OCI-LY3 (cell line): ENCODE measurements around the gene GUCY1A1.

Experiments
- H2AFZ ChIP-seq: fragments of 200-600, 300-600 bp; shearing (Covaris generic); 2 replicates; pipeline ENCODE4 v1.6.0; 2014; ENCODE audit warnings: antibody characterized with exemption, low read depth, low read length
- H3K27ac ChIP-seq: fragments of 200-600, 300-600 bp; sonication (generic); 2 replicates; pipeline ENCODE4 v1.5.1; 2014; ENCODE audit warnings: mild to moderate bottlenecking, low read length, moderate library complexity, mixed read lengths
- H3K27me3 ChIP-seq: fragments of 200-600, 300-600 bp; sonication (generic); 2 replicates; pipeline ENCODE4 v1.6.1; 2014; ENCODE audit warnings: low read depth, low read length, mixed read lengths
- H3K36me3 ChIP-seq: fragments of 200-600, 300-600 bp; sonication (generic); replicated peaks from 2 replicates; pipeline ENCODE3; 2014; ENCODE audit warnings: low read depth, low read length, mixed read lengths
- H3K4me1 ChIP-seq: fragments of 300-600, 200-600 bp; sonication (generic); 2 replicates; pipeline ENCODE4 v1.6.1; 2014; ENCODE audit warnings: low read length, mixed read lengths
- H3K4me2 ChIP-seq: fragments of 200-600, 300-600 bp; sonication (generic); 2 replicates; pipeline ENCODE4 v1.6.1; 2014; ENCODE audit warnings: low read length, mixed read lengths
- H3K4me3 ChIP-seq: fragments of 300-600, 200-600 bp; sonication (generic); 2 replicates; pipeline ENCODE4 v1.5.1; 2014; ENCODE audit warnings: antibody characterized with exemption, mild to moderate bottlenecking, low read length, moderate library complexity
- H3K79me2 ChIP-seq: fragments of 300-600, 200-600 bp; shearing (Covaris generic); 2 replicates; pipeline ENCODE4 v1.6.1; 2014; ENCODE audit warnings: mild to moderate bottlenecking, low read length, mixed read lengths
- H3K9ac ChIP-seq: fragments of 300-600, 200-600 bp; shearing (Covaris generic); 2 replicates; pipeline ENCODE4 v1.6.0; 2014; ENCODE audit warnings: mild to moderate bottlenecking, low read length, moderate library complexity
- H3K9me3 ChIP-seq: fragments of 200-600, 300-600 bp; shearing (Covaris generic); 2 replicates; pipeline ENCODE4 v1.6.1; 2014; ENCODE audit warnings: low read length, mixed read lengths; ENCODE audit not compliant: insufficient read depth
- H4K20me1 ChIP-seq: fragments of 200-600, 300-600 bp; sonication (generic); 2 replicates; pipeline ENCODE4 v1.6.1; 2016; ENCODE audit warnings: low read length, mixed read lengths; ENCODE audit not compliant: insufficient read depth
- CTCF ChIP-seq: fragments of 200-600, 300-600 bp; sonication (generic); IDR thresholded peaks from 2 replicates; pipeline ENCODE4 v1.5.1; 2014; ENCODE audit warnings: antibody characterized with exemption, low read length, low read depth
- EZH2phosphoT487 ChIP-seq: fragments of 200-600 bp; shearing (Covaris generic); IDR thresholded peaks from 2 replicates; pipeline ENCODE4 v1.6.1; 2018; ENCODE audit warnings: antibody characterized with exemption, mixed run types, low read depth

Gene GUCY1A1

DNA sequence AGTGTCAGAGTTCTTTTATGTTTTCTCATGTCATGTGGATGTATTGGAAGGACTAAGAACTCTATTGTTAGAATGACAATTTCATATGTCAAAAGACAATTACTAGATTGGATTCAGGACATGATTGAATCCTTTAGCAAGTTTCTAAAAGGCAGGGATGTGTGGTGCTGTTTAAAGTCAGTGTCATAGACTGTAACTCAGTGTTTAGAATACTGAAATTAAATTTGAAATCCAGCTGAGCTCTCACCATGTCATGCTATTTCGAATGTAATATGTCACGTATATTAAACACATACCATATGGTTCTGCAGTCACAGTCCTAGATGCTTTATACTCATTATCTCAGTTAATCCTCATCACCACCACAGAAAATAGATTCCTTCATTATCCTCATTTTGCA lies 100.0 kb downstream of the GUCY1A1 start:
- Histone ChIP-seq H3K4me3 (no peak overlapping the region), H3K4me1 (peaks cover 8% of the 10 kb centered on the region), H3K27me3 (no peaks in the 10 kb centered on the region), H3K9ac (no peak overlapping the region), H3K27ac (no peak overlapping the region), H4K20me1 (no peaks in the 10 kb centered on the region), H3K9me3 (no peaks in the 10 kb centered on the region), H3K36me3 (no peaks in the 10 kb centered on the region), H3K79me2 (no peaks in the 10 kb centered on the region), H3K4me2 (no peak overlapping the region), H2AFZ (no peak overlapping the region)
- TF ChIP-seq EZH2phosphoT487 (no peak), CTCF (no peak)

DNA sequence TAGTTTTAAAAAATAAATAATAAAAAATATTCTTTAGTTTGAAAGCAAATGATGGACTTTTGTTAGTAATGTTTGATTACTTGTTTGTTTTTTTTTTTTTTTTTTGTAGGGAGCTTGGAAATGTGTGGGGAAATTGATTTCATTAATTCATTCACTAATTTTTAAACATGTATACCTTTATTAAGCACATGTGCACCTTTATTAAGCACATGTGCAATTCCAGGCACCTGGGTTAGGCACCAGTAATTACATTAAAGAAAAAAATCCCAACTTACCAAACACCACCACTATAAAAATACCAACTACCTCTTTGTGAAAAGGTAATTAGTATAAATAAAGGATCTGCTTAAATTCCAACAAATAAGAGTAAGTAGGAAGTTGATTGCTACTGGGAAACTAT lies 101.7 kb downstream of the GUCY1A1 start:
- Histone ChIP-seq H4K20me1 (no peaks in the 10 kb centered on the region), H2AFZ (no peak overlapping the region), H3K4me3 (no peak overlapping the region), H3K36me3 (no peaks in the 10 kb centered on the region), H3K4me2 (no peak overlapping the region), H3K4me1 (peaks cover 8% of the 10 kb centered on the region), H3K9me3 (no peaks in the 10 kb centered on the region), H3K79me2 (no peaks in the 10 kb centered on the region), H3K27ac (no peak overlapping the region), H3K9ac (no peak overlapping the region), H3K27me3 (no peaks in the 10 kb centered on the region)
- TF ChIP-seq CTCF, result no peak
- TF ChIP-seq EZH2phosphoT487, result no peak

DNA sequence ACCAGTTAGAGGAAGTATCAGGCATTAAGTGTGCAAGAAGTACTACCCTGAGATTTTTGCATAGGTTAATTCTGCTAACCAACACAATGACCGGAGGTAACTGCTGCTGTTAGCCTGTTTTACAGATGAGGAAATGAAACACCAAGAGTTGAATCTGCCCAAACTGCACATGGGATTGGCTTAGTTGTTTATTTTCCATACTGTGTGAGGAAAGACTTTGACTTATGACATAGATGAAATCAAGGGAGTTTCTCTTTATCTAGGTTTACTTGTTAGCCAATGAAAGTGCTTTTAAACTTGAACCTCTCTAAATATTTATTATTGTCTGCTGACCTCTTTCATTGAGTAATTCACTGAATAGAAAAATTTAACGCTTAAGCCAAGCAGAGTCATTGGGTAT lies 102.4 kb downstream of the GUCY1A1 start:
- no peak for TF ChIP-seq CTCF
- no peak for TF ChIP-seq EZH2phosphoT487
- H3K36me3 ChIP-seq, result no peaks in the 10 kb centered on the region
- H3K4me3 ChIP-seq, result no peak overlapping the region
- H3K79me2 ChIP-seq, result no peaks in the 10 kb centered on the region
- H2AFZ ChIP-seq, result no peak overlapping the region; the same call in 1 of the 2 replicates
- no peak overlapping the region for H3K9ac ChIP-seq
- H3K27ac ChIP-seq, result no peak overlapping the region
- peaks cover 8% of the 10 kb centered on the region for H3K4me1 ChIP-seq
- no peaks in the 10 kb centered on the region for H3K27me3 ChIP-seq
- H3K4me2 ChIP-seq, result peak overlapping the region; percentile 13; the same call in 1 of the 2 replicates
- no peaks in the 10 kb centered on the region for H4K20me1 ChIP-seq
- no peaks in the 10 kb centered on the region for H3K9me3 ChIP-seq

DNA sequence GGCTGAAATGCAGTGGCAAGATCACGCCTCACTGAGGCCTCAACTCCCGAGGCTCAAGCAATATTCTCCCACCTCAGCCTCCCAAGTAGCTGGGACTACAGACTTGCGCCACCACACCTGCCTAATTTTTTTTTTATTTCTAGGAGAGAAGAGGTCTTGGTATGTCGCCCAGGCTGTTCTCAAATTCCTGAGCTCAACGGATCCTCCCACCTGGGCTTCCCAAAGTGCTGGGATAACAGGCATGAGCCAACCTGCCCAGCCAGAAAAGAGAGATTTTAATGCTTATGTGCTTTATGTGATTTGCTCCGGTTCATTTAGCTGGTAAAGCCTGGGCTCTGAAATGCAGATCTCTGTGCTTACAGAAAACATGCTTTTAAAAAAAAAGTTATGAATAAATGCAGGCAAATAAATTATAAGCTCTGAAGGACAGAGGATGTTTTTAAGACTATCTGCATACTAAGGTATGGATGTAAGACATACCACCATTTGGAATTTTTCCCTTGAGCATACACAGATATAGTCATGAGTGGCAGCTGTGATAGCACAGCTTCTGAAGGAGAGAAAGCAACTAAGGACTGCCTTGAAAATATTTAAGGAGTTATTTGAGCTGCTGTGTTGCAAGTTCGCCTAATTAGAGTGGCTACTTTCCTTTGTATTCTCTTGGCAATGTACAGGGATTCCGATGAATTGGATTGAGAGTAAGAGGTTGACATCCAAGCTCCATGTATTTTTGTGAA lies 106.0 kb downstream of the GUCY1A1 start:
- no peak for TF ChIP-seq EZH2phosphoT487
- TF ChIP-seq CTCF, result no peak

More for the DNA sequence above, 106.0 kb downstream of the GUCY1A1 start:
- H3K4me3 ChIP-seq, result no peak overlapping the region
- H4K20me1 ChIP-seq, result no peaks in the 10 kb centered on the region
- H3K9me3 ChIP-seq, result no peaks in the 10 kb centered on the region
- H3K27me3 ChIP-seq, result no peaks in the 10 kb centered on the region
- no peaks in the 10 kb centered on the region for H3K36me3 ChIP-seq
- no peaks in the 10 kb centered on the region for H3K79me2 ChIP-seq
- no peak overlapping the region for H3K9ac ChIP-seq
- H3K27ac ChIP-seq, result no peak overlapping the region
- no peak overlapping the region for H3K4me2 ChIP-seq
- no peak overlapping the region for H2AFZ ChIP-seq
- peaks cover 8% of the 10 kb centered on the region for H3K4me1 ChIP-seq
